Measurements from ENCODE around the gene PACSIN2.

GRCh38 chr22:42986115-42986514 lies 28.8 kb downstream of the PACSIN2 start:
- TF ChIP-seq CHD4 (IDR thresholded peaks at IDR 0.05; ENCODE audit: borderline replicate concordance) (no peak), EP300 (IDR thresholded peaks at IDR 0.05) (no peak), CTCF (IDR thresholded peaks at IDR 0.05) (no peak), ATOH8 (CRISPR knock-in tag; IDR thresholded peaks at IDR 0.05; ENCODE audit: low read depth) (no peak), PBX3 (IDR thresholded peaks at IDR 0.05) (no peak), POLR2A (IDR thresholded peaks at IDR 0.05; ENCODE audit: low read length) (no peak), RNF2 (IDR thresholded peaks at IDR 0.05; ENCODE audit: borderline replicate concordance, low read depth) (no peak), SMC3 (IDR thresholded peaks at IDR 0.05) (no peak), RFX5 (IDR thresholded peaks at IDR 0.05) (no peak), CEBPB (IDR thresholded peaks at IDR 0.05) (no peak), MAX (IDR thresholded peaks at IDR 0.05) (no peak), HES2 (IDR thresholded peaks at IDR 0.05) (no peak)

Measured in A549 (cell line).